Retinal pigment epithelial cell (primary cell): ENCODE measurements around the gene PRKAG2.

ENCODE experiments used
- DNase-seq: peaks from one replicate; pipeline ENCODE4 v3.0.0-alpha.2; 2010; ENCODE audit warnings: low read depth
- H3K4me3 ChIP-seq: 2 replicates; pipeline ENCODE4 v1.5.1; 2011; ENCODE audit warnings: mild to moderate bottlenecking, low read length, control low read depth, moderate library complexity
- CTCF ChIP-seq: conservative IDR thresholded peaks from 2 replicates; pipeline ENCODE4 v1.5.1; 2011; ENCODE audit warnings: low read depth, low read length, control low read depth, inconsistent platforms

PRKAG2 gene

GRCh38 chr7:151757274-151757673 is 119.6 kb downstream of the PRKAG2 start:
- DNase-seq, result no peak

GRCh38 chr7:151756866-151757265 is 120.0 kb downstream of the PRKAG2 start:
- no peak for TF ChIP-seq CTCF
- DNase-seq, result no peak

More at GRCh38 chr7:151757274-151757673, 119.6 kb downstream of the PRKAG2 start:
- no peak overlapping the region for H3K4me3 ChIP-seq
- TF ChIP-seq CTCF, result no peak

GRCh38 chr7:151756076-151756731 is 120.7 kb downstream of the PRKAG2 start:
- DNase-seq, result no peak
- TF ChIP-seq CTCF, result no peak
- no peak overlapping the region for H3K4me3 ChIP-seq

More at GRCh38 chr7:151756866-151757265, 120.0 kb downstream of the PRKAG2 start:
- H3K4me3 ChIP-seq, result no peak overlapping the region

GRCh38 chr7:151755131-151755801 is 121.6 kb downstream of the PRKAG2 start:
- no peak for TF ChIP-seq CTCF
- no peak for DNase-seq
- no peak overlapping the region for H3K4me3 ChIP-seq

- no peak for DNase-seq
- no peak overlapping the region for H3K4me3 ChIP-seq
- TF ChIP-seq CTCF, result no peak
Measured at GRCh38 chr7:151754688-151755130, 122.2 kb downstream of the PRKAG2 start.

- no peak overlapping the region for H3K4me3 ChIP-seq
- DNase-seq, result peak; percentile 98
- peak; percentile 100 for TF ChIP-seq CTCF
Measured at GRCh38 chr7:151754142-151754590, 122.7 kb downstream of the PRKAG2 start.
